HG03521 (cell line): ENCODE results near the gene RDH13.
"Not testable (repeated sequence)": the region's sequence is repeated elsewhere in the genome, so short reads cannot be mapped to it uniquely, and the experiment has no call there.

Source experiments
- ATAC-seq: cut with Tn5 transposase; IDR thresholded peaks from one replicate; pipeline ENCODE4 v1.9.1; 2021; ENCODE audit warnings: mild to moderate bottlenecking, moderate library complexity; ENCODE audit not compliant: unreplicated experiment

The RDH13 gene

DNA sequence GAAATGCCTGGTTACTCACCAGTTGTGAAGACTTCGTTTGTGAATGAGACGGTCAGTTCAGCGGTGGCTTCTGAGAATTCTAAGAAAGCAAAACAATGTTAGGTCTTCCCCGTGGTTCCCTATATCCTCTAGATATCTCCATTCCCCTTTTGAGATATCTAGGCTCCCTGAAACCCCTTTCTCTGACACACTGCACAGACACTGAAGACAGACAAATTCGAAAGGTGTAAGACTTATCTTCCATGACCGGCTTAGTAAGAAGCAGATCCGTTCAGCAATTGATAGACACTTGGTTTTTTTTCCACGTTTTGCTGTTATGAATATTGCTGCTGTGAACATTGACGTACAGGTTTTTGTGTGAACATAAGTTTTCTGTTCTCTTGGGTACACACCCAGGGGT is 44.3 kb downstream of the RDH13 start:
- ATAC-seq: no peak

DNA sequence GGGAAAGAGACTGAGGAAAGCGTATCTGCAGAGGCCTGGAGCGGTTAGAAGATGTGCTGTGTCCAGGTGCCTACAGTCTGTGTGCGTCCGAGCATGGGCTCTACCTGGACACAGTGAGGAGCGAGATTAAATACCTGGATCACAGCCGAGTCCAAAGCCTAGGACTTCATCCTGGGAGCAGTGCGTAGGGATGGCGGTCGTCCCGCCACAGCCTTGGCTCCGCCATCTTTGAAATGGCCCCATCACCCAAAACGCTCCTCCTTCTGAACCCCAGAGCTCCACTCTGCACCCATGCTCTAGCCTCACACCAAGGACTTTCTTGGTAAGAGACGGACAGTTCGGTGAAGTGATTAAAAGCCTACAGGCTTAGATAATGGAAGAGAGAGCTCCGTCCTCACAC is 44.7 kb downstream of the RDH13 start:
- no peak for ATAC-seq

DNA sequence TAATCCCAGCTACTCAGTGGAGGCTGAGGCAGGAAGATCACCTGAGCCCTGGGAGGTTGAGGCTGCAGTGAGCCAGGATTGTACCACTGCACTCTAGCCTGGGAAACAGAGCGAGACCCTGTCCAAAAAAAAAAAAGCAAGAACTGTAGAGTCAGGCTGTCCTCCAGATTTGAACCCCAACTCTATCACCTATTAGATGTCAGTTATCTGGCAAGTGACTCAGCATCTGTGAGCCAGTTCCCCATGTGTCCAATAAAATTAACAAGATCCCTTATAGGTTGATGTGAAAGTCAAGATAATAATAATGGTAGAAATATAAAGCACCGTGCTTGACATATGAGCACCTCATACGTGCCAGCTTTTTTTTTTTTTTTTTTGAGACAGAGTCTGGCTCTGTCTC is 46.9 kb downstream of the RDH13 start:
- no peak for ATAC-seq

DNA sequence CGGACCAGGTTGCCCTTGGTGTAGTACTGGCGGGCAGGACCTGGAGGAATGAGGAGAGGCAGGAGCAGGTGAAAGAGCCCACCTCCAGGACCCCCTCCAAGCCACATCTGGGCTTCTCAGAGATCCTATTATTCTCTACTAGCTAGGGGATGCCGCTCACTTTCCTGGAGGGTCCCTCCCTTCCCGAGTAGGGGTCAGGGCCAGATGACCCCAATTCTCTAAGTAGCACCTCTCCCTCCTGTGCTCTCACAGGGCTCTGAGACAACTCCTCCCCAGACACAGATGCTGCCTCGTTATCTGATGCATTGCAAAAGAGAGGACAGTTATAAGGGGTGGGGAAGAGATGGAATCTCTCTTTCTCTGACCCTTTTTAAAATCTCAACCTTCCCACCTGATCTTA is 47.8 kb downstream of the RDH13 start:
- ATAC-seq: no peak

DNA sequence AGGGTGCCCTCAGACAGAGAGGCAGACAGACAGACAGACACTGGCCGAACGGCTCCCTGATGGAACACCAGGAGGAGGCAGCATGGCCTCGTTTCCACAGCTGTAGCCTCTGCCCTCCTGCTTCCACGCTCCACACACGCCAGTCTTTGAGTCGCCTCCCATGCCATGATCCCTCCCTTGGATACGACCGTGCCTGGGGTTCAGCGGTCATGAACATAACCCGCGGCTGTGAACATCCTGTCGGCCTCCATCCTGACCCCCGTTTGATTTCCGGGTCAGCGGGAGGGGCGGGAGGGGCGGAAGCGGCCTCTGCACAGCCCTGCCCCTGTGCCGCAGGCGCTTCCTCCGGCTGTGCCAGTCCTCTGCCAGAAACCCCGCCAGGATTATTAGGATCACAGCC is 48.2 kb downstream of the RDH13 start:
- ATAC-seq: no peak

DNA sequence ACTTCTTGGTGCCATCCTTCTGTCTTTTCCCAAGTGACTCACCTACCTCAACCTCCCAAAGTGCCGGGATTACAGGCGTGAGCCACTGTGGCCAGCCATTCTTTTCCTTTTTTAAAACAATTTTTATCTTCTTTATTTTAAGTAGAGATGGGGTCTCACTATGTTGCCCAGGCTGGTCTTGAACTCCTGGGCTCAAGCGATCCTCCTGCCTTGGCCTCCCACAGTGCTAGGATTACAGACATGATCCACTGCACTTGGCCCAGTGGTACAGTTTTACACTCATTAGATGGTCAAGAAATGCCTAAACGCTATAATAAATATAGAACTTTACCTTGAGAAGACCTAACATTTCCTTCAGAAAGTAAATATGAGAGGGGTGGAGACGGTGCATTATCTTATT is 49.4 kb downstream of the RDH13 start:
- no peak for ATAC-seq

DNA sequence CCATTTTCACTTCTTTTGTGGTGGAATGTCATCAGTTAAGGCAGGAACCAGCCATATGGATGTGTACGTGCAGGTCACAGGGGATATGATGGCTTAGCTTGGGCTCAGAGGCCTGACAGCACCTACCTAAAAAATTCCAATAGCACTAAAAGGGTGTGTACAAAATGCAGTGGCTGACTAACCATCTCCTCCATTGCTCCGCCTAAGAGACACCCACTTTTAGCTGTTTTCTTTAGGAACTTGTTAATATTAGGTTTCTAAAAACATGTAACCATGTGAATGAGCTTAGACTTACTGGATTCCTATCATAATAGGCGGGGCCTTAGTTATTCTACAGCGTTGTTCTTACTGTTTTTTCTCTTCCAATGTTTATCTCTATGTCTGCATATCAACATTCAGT is 50.6 kb downstream of the RDH13 start:
- no peak for ATAC-seq

DNA sequence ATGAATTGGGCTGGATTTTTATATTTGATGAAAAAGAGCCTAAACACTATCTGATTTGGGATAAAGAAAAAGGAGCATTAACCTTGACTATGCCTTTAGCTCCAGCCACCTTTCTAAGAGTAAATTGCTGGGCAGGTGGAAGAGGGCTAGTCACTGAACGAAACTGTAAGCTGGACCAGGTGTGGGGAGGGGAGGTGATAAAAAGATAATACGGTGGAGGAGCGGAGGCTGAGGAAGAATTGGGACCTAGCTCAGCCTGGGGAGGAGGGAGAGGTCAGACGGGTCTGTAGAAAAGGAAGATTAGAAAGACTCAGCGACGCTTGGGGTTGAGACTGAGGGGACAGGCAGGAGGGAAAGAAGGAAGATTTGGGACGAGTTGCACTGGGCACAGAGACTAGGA is 52.4 kb downstream of the RDH13 start:
- not testable (repeated sequence) for ATAC-seq

DNA sequence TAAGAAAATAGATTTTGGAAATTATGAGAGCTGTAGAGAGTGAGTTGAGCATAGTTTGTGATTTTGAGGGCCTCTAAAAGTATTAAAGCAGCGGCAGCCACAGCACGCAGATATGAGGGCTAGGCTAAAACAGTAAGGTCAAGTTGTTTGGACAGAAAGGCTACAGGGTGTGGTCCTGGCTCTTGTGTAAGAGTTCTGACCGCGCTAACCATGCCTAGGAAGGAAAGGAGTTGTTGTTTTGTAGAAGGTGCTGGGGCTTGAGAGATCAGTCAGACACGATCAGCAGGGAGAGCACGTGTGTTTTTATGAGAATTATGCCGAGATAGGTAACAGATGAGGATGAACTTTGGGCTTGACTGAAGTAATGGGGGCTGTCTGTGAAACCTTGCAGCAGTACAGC is 54.2 kb downstream of the RDH13 start:
- ATAC-seq: not testable (repeated sequence)

DNA sequence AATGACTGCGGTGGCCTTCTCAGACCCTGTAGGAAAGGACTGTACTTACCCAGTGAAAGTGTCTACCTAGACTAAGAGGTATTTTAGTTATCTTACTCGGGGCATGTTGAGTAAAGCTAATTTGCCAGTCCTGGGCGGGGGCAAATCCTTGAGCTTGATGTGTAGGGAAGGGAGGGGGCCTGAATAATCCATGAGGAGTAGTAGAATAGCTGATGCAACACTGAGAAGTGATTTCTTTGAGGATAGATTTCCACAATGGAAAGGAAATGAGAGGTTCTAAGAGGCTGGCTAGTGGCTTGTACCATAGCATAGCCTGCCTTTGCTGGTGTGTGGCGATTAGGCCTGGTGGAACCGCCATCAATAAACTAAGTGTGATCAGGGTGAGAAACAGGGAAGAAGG is 54.8 kb downstream of the RDH13 start:
- ATAC-seq: not testable (repeated sequence)

DNA sequence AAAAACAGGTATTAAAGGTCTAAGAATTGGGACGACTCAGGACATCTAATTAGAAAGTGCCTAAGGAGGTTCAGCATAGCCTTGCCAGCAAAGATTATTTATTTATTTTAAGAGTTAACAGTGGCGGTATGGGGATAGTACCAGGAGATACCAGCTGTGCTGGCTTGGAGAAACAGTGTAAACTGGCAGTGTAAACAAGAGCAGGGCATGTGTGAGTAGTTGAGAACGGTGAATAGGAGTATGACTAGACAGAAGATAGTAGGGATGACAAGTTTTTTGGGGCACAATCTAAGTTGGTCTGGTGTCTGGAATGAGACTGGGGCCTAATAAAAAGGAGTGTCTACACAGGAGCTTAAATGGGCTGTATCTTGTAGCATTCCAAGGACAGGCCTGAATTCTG is 55.4 kb downstream of the RDH13 start:
- ATAC-seq: not testable (repeated sequence)

DNA sequence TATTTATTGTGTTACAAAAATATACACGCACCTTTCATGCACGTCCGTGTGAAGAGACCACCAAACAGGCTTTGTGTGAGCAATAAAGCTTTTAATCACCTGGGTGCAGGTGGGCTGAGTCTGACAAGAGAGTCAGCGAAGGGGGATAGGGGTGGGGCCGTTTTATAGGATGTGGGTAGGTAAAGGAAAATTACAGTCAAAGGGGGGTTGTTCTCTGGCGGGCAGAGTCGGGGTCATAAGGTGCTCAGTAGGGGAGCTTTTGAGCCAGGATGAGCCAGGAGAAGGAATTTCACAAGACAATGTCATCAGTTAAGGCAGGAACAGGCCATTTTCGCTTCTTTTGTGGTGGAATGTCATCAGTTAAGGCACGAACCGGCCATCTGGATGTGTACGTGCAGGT is 56.2 kb downstream of the RDH13 start:
- not testable (repeated sequence) for ATAC-seq

DNA sequence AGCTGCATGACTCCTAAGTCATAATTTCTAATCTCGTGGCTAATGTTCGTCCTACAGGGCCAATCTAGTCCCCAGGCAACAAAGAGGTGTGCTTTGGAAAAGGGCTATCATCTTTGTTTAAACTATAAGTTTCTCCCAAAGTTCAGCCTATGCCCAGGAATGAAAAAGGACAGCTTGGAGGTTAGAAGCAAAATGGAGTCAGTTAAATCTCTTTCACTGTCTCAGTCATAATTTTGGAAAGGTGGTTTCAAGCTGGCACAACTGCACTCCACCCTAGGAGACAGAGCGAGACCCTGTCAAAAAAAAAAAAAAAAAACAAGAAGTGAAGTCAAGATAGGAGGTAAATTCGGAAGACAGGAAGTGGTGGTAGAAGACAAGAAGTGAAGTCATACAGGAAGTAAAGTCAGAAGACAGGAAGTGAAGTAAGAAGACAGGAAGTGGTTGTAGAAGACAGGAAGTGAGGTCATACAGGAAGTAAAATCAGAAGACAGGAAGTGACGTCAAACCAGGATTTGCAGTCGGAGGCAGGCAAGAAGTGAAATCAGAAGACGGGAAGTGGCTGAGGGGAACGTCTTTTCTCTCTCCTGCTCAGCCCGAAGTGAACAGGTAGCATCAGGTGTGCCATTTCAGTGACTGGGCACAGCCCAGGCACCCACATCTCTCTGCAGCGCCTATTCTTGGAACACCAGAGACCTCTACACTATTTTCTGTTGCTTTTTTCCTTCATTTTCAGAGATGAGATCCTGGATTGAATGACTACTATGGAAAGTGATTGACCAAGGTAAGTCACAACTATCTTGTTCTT is 57.1 kb downstream of the RDH13 start:
- peak; percentile 67 for ATAC-seq

DNA sequence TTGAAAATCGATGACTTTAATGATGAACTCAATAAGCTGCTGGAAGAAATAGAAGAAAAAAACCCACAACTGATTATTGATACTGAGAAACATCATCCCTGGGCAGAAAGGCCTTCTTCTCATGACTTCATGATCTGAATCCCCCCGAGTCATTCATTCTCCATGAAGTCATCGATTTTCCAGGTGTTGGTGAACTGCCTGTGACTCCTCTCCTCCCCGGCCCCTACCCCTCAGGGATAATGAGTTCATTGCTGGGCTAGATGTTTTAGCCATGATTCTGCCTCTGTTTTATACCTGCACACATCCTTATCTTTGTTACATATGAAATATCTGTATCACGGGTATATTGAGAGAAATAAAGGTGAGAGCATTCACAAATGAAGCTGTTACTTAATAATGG is 62.2 kb downstream of the RDH13 start:
- no peak for ATAC-seq

DNA sequence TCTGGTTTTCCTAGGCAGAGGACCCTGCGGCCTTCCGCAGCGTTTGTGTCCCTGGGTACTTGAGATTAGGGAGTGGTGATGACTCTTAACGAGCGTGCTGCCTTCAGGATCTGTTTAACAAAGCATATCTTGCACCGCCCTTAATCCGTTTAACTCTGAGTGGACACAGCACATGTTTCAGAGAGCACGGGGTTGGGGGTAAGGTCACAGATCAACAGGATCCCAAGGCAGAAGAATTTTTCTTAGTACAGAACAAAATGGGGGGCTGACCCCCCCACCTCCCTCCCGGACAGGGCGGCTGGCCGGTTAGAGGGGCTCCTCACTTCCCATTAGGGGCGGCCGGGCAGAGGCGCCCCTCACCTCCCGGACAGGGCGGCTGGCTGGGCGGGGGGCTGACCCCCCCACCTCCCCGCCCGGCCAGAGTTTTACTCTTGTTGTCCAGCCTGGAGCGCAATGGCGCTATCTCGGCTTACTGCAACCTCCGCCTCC is 64.2 kb downstream of the RDH13 start:
- ATAC-seq: not testable (repeated sequence)

DNA sequence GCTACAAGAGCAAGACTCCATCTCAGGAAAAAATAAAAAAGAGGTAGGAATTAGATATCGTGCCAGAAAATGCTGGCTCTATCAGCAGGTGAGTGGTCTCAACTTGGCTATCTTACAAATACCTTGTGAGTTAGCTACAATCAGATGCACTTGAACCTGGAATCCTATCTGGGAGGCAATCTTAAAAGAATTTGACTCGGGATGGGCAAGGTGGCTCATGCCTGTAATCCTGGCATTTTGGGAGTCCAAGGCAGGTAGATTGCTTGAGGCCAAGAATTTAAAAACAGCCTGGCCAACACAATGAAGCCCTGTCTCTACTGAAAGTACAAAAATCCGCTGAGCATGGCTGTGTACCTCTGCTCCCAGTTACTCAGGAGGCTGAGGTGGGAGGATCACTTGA is 67.4 kb downstream of the RDH13 start:
- ATAC-seq: no peak
